ENCODE data around the gene SSH2.
A peak's percentile ranks its signal among the peaks of the same experiment; 100 is the strongest.

SSH2 gene

GRCh38 chr17:29597361-29598172 is 332.5 kb downstream of the SSH2 start (continued):
- no peak for TF ChIP-seq ZNF362 (tag by site-specific recombination; IDR thresholded peaks at IDR 0.05)
- TF ChIP-seq ZNF391 (tag by site-specific recombination; IDR thresholded peaks at IDR 0.05; ENCODE audit: borderline replicate concordance, low read depth), result no peak
- no peak for TF ChIP-seq ZNF558 (tag by site-specific recombination; IDR thresholded peaks at IDR 0.05)
- TF ChIP-seq ZNF654 (tag by site-specific recombination; IDR thresholded peaks at IDR 0.05; ENCODE audit: low read depth), result no peak
- peak; percentile 70 for TF ChIP-seq ZBTB20 (tag by site-specific recombination; IDR thresholded peaks at IDR 0.05)
- TF ChIP-seq GFI1B (tag by site-specific recombination; IDR thresholded peaks at IDR 0.05), result 0 out of 2 replicates have a peak, but pooled peaks have one; percentile 32
- TF ChIP-seq ZNF335 (tag by site-specific recombination; conservative IDR thresholded peaks at IDR 0.05), result peak; percentile 26; the same call in 1 of the 2 replicates
- peak; percentile 97 for TF ChIP-seq ZNF449 (tag by site-specific recombination; IDR thresholded peaks at IDR 0.05)
- TF ChIP-seq ZNF174 (tag by site-specific recombination; IDR thresholded peaks at IDR 0.05), result no peak
- TF ChIP-seq ZNF791 (tag by site-specific recombination; IDR thresholded peaks at IDR 0.05), result no peak
- TF ChIP-seq SCRT1 (tag by site-specific recombination; IDR thresholded peaks at IDR 0.05; ENCODE audit: borderline replicate concordance), result no peak
- no peak for TF ChIP-seq ZNF16 (tag by site-specific recombination; IDR thresholded peaks at IDR 0.05; ENCODE audit: low read depth)
- TF ChIP-seq ZFP37 (tag by site-specific recombination; IDR thresholded peaks at IDR 0.05), result no peak
- TF ChIP-seq ZNF416 (tag by site-specific recombination; IDR thresholded peaks at IDR 0.05), result no peak
- TF ChIP-seq ZNF768 (tag by site-specific recombination; IDR thresholded peaks at IDR 0.05), result no peak
- TF ChIP-seq ZNF18 (tag by site-specific recombination; IDR thresholded peaks at IDR 0.05), result no peak
- TF ChIP-seq ZBTB8A (tag by site-specific recombination; IDR thresholded peaks at IDR 0.05), result peak; percentile 86
- TF ChIP-seq HIC1 (tag by site-specific recombination; IDR thresholded peaks at IDR 0.05), result no peak; the same call in 1 of the 2 replicates
- no peak for TF ChIP-seq ZNF785 (tag by site-specific recombination; IDR thresholded peaks at IDR 0.05)
- TF ChIP-seq ZSCAN4 (tag by site-specific recombination; IDR thresholded peaks at IDR 0.05), result no peak
- no peak for TF ChIP-seq ATF2 (tag by site-specific recombination; IDR thresholded peaks at IDR 0.05; ENCODE audit: low read depth)
- TF ChIP-seq SP2 (tag by site-specific recombination; IDR thresholded peaks at IDR 0.05), result no peak
- TF ChIP-seq KLF16 (tag by site-specific recombination; IDR thresholded peaks at IDR 0.05), result no peak
- TF ChIP-seq PATZ1 (tag by site-specific recombination; IDR thresholded peaks at IDR 0.05), result peak; percentile 61
- TF ChIP-seq ZNF639 (tag by site-specific recombination; IDR thresholded peaks at IDR 0.05), result no peak
- TF ChIP-seq ZNF394 (tag by site-specific recombination; IDR thresholded peaks at IDR 0.05; ENCODE audit: borderline replicate concordance), result peak; percentile 97

Measured in HEK293 (cell line).